Endometrial microvascular endothelial cells (primary cell): Measurements from ENCODE around the gene NR3C2. TPM values are rescaled to one million over a fixed set of nuclear protein-coding genes. Genes with fewer than 3 reads are reported as not detected.

Experiments
- in situ Hi-C: cut with HindIII; loops from 2 replicates; pipeline ENCODE4 v1.10.0; 2017; ENCODE audit warnings: low sequenced_read_pairs, low pct_unique_long_range_greater_than_20kb; ENCODE audit errors: inconsistent ontology term
- total RNA-seq: library from RNA; depleted of rRNA; stranded (reverse); fragments of >200 nt; gene quantifications from one replicate; pipeline ENCODE4 v1.2.3, GENCODE V29; 2015; ENCODE audit errors: inconsistent ontology term

The NR3C2 gene
- total RNA-seq, 1 donor from 2014 or later: 21.8 TPM

DNA sequence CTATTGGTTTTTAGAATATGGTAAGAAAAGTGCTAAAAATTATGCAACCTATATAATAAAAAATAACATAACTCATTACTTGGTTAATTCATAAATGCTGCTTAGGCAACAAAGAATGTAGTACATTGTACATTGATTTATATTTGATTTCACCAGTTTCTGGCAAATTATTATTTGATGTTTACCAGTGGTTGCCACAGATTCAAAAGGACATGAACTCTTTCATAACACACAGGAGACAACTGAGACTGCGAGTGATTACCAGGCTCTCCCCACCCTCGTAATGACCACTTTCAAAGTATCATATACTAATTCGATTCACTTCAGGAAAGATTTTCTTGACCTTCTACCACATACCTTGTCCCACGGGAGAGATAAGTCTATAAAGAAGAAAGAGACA, 158.5 kb downstream of the NR3C2 start:
- in situ Hi-C loops: no loop called here

DNA sequence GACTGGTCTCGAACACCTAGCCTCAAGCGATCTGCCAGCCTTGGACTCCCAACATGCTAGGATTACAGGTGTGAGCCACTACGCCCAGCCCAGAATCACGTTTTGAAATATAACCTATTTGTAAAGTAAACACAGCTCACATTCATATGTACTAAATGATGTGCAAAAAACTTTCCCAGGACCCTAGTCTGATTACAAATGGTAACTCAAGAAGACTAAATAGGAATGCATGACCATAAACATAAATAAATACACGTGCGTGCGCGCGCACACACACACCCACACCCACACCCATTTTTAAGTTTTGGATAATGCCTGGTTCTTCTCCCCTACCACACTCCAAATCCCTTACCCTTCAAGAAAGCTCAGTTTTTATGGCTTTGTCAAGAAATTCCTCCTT, 163.9 kb downstream of the NR3C2 start:
- in situ Hi-C loops: no loop called here

DNA sequence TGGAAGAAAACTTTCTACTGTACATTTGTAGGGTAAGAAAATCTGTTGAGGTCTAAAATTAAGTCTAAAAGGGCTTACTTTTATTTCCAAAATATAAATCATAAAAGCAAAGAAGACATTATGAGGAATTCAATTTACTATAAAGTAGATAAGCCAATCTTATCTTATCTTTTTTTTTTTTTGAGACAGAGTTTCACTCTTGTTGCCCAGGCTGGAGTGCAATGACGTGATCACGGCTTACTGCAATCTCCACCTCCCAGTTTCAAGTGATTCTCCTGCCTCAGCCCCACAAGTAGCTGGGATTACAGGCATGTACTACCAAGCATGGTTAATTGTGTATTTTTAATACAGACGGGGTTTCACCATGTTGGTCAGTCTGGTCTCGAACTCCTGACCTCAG, 166.9 kb downstream of the NR3C2 start:
- in situ Hi-C loops: no loop called here

DNA sequence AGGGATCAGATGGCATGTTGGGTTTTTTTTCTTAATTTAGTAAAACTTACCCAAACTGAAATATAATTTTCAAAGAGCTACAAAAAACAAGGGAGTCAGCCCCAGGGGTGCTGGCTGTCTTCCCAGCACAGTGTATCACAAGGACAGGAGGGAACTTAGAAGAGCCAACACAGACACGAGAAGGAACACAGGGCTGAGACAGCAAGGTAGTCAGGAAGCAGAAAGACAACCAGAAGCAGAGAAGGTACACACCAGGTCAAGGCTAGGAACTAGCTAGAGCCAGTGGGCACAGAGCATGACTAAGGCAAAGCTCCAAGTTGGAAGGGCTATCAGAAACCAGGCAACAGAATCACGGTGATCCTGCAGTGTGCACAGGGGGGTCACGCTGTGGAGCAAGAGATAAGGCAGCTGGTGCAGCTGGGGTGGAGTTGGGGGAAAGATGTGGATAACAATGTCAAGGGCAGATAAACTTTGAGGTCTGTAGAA, 168.7 kb downstream of the NR3C2 start:
- in situ Hi-C loops: no loop called here

DNA sequence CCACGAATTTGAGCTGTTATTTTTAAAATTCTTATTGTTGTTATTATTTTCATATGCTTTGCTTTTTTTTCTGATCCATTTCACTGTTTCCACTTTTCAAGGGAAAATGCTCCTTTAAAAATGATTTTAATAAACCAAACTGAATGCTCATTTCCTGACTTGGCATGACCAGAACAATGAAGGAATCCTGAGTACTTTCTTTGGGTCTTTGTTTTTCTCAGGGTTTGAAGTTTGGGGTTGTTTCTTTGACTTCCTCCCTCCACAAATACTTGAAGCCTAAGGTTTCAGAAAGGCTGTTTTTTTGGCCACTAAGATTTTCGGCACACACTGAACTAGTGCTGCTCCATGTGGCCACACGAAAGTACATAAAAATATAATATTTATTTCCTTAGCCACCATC, 171.0 kb downstream of the NR3C2 start:
- in situ Hi-C loops: no loop called here

DNA sequence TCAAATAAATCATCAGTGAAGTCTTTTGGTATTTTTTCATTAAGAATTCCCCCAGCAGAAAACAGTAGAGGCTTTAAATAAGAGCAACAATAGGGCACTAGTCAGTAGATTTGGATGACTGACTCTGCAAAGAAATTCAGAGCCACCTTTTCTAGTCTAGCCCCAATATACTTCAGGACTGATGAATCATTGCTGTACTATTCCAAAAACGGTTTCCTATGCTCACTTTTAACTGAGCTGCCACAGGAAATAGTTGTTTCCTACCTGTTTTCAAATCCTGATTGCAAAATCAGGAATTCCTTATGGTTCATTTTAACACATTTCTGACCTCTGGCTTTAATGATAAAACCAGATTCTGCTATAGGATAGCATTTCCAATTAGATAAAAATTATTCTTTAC, 171.6 kb downstream of the NR3C2 start:
- in situ Hi-C loops: no loop called here

DNA sequence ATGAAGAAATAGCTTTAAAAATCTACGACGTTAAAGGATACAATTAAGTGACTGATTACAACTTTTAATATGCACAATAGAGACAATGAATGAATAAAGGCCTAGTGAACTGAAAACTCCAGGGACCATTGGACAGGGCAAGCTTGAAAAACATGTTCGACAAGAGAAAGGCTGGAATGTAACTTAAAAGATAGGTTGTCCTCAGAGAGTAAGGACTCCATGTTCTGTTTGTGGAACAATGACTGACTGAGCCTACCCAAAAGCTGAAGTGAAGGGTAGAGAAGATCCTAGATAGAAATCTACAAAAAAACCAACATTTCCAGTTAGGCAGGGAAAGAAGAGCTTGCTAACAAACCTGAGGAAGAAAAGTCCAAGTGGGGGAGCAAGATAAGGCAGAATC, 173.4 kb downstream of the NR3C2 start:
- in situ Hi-C loops: no loop called here

DNA sequence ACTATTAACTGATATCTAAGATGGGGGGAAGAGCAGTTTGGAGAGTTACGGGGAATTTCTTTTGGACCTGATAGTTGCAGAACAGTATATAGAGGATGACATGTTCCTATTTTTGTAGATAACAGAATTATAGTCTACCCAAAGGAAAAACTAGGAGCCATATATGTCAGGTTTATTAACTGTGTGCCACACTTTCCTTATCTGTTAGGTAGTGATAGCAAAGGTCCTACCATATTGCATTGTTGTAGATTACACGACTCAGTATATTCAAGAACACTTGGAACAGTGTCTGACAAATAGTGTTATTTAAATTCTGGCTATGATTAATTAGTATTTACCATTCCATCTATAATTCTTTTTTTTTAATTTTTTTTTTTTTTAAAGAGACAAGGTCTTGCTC, 175.3 kb downstream of the NR3C2 start:
- in situ Hi-C loops: no loop called here

DNA sequence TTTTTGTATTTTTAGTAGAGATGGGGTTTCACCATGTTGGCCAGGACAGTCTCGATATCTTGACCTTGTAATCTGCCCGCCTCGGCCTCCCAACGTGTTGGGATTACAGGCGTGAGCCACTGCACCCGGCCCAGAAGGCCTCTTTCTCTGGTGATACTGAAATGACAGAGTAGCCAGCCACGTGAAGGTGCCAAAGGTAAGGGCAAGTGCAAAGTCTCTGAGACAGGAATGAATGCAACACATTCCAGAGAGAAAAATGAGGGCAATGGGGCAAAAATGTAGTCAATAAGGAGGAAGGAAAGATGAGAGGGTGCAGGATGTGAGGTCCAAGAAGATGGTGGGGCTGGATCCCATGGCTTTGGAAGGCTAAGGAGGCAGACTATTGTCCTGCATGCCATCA, 176.0 kb downstream of the NR3C2 start:
- in situ Hi-C loops: no loop called here

DNA sequence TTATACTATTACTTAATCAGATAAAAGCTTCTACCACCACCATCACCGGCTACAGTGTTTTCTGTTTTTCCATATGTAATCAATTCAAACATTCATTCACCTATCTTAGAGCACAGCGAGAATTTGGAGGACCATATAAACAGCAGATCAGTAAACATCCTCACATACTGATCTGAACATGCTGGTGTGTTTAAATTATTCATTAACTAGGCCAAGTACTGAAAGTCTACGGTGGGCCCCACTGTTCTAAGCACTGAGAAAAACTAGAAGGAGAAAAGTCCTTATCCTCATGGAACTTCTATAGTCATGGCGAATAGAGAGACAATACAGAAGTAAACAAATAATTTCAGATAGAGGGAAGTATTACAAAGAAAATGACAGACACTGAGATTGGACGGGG, 176.6 kb downstream of the NR3C2 start:
- in situ Hi-C loops: no loop called here

DNA sequence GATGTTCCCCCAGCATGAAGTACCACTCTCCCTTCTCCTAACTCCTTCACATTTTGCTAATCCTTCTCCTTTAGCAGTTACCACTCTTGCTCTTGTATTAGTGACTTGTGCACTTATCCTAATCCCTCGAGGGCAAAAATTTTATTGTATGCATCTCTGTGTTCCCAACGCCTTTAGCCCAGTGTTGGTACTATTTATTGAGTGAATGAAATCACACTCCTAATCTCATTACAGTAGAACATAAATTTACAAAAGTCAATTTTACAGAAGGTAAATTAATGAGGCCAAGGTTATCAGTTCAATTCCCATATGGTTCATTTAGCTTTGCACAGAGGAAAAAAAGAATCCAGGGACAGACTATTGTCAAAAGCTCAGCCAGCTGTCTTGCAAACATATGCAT, 178.4 kb downstream of the NR3C2 start:
- in situ Hi-C loops: no loop called here

DNA sequence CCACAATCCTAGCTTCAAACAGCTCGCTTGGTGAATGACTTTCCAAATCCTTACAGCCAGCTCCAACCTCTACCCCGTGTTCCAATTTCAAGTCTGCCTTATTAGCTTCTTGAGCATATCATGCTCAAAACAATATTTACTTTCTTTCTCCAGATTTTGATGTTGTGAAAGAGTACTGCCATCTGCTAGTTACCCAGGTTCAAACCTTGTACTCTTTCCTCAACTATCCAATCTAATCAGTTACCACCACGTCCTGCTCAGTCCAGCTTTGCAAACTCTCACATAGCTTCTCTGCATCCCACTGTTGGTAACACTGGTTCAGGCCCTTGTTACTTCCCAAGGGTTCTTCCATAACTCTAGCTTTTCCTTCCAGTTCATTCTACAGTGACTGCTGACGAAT, 179.1 kb downstream of the NR3C2 start:
- in situ Hi-C loops: no loop called here

DNA sequence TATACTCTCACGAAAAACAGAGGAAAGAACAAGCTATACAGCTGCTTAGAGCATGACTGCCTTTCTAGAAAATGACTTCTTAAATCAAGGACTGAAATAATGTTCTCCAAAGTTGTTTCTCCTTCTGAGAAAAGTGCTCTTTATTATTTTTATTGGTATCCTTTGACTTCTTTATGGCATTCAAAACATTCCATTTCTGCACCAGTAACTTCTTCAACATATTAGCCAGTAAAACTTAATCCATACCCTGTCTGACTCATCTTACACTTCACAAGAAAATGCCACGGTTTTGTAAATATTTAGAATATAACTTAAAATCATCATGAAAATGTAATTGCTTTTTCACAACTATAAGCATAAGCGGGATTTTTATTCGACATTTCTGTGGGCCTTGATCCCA, 180.4 kb downstream of the NR3C2 start:
- in situ Hi-C loops: no loop called here

DNA sequence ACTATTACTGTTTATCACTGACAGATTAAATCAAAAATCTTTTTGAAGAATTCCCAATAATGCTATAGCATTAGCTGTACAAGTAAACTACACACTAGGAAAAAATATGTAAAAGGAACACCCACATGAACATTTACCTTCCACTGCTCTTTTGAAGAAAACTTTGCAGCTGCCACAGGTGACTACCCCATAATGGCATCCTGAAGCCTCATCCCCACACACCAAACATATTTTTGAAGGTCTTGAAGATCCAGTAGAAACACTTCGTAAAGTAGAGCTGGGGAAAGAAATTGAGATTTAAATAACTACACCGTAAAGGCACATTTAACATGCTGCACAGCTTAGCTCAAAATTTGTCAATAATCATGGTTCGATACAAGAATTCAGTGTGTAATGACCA, 182.4 kb downstream of the NR3C2 start:
- in situ Hi-C loops: no loop called here

DNA sequence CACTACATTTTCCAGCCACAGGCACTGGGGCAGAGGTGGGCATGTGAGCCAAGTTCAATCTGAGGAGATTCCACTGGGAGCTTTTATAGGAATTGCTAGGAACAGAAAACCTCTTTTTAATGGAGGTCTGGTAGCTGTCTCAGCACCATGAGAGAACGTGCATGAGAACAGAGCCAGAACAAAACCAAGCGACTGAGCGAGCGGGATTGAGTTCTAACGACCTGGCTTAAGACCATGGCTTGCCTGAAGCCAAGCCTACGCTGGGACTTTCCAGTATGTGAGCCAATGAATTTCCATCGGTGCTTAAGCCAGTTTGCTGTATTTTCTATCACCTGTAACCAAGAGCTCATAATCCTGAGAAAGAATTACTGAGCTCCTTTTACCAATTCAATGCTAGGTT, 183.7 kb downstream of the NR3C2 start:
- in situ Hi-C loops: no loop called here

DNA sequence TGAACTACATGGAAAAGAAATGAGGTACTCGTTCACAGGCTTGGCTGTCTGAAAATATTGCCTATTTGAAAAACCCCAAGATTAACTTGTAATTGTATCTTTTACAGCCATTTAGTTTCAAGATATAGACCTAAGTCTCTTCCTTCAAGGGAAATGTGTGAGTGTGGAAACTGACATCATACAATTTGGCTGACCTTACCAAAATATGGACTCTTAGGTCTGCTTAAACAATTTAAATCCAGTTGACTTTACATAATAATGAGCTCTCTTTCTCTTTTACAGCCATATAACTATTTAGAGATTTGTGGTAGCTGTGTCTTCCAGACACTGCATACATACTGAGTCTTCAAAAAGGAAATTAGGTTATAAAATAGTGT, 186.9 kb downstream of the NR3C2 start:
- in situ Hi-C loops: no loop called here

DNA sequence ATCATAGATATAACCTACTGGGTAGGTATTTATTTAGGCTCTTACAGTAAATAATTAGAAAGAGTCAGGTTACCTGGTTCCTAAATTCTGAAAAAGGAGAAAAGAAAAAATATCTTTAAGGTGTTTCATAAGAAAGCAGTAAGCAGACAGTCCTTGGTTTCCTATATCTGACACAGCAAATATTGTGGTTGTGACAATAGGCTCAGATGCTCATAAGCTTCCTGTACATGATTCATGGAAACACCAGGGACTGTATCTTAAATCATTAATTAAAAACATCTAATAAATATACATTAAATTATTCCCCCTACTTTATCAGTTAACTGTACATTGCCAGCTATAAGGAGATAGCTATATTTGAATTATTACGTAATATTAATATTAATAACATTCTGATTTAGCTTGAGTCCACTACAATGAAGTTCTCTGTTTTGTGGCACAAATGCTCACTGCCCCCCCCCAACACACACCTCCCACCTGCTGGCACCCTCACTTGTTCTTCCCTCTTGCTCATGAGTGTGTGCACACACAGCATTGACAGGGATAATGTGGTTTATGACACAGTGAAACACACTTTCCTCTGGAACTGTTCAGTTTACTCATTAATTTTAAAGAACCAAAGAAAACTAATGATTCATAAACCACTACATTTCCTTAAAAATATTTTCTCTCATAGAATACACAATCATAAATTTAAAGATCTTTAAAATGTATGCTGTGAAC, 187.4 kb downstream of the NR3C2 start:
- in situ Hi-C loops: no loop called here

DNA sequence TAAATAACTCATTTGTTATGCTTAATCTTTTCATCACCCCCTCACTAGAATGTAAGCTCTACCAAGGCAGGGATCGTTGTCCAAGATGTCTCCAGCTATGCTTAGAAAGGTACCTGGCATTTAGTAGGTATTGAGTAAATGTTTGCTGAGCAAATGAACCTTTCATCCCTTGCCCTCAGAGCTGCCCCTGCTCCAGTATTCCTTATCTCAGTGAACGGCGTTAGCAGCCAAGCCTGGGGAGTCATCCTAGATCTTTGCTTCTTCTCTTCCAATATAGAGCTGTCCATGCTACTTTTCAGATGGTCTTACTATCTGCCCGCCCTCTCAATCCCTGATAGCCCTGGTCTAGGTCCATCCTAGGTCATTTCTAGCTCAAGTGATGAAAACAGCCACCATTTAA, 188.4 kb downstream of the NR3C2 start:
- in situ Hi-C loops: no loop called here

DNA sequence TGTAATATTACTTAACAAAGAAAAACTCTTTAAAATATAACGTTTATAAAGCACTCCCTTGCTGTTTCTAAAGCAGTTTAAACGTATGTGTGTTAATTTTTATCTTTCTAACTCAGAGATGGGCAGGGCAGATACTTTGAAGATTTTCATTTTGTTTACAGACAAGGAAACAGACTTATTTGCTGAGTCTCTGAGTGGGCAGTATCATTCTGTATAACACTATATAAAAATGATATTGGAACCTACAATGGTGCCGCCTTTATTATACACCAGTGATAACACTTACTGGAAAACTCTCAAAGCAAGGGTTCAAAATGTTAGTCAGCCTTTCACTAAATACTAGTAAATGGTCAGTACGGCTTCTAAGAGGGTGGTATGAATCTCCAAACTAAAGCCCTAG, 193.4 kb downstream of the NR3C2 start:
- in situ Hi-C loops: no loop called here

DNA sequence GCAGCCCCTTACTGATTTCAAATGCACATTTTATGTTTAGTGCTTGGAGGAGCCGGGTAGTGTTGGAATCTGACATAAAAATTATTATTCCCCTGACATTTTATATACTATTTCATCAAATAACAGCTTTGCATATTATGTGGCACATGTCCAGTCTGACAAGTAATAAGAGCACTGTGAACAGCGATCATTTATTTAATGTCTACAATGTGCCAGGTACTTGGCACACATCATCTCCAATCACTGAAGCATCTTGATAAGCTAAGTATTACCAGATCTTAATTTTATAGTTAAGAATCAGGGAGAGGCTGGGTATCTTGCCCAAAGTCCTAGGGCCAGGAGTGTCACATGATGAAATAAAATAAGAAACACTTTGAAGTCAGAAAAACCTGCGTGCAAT, 197.2 kb downstream of the NR3C2 start:
- in situ Hi-C loops: no loop called here

DNA sequence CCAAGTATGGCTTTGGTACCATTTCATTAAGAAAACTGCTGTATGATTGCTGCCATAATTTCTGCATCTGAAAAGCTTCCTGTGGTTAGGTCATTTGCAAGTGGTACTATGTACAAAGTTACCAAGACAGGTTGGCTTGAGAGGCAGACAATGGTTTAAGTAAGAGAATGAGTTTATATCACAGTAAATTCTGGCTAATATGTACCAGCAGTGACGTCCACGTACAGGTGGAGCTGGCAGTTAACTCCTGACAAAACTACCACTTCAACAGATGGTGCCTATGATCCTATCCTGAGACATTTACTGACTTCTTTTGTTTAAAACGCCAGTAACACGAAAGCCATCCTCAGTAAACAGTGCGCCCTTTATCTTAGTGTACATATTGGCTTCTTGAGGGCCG, 198.4 kb downstream of the NR3C2 start:
- in situ Hi-C loops: no loop called here
